K562 (cell line): ENCODE measurements around the gene FSTL3. TPM values are rescaled to one million over a fixed set of nuclear protein-coding genes. Genes with fewer than 3 reads are reported as not detected.
A peak's percentile ranks its signal among the peaks of the same experiment; 100 is the strongest.

ENCODE experiments used
- ATAC-seq: fragments of 200-7000 bp; cut with Tn5 transposase; 3 replicates; pipeline ENCODE4 v1.9.1; 2020; ENCODE audit warnings: moderate library complexity
- BruUV-seq: library from RNA; stranded (reverse); fragments of 400-500 nt; replicated peaks from 2 replicates; lab custom pipeline; 2021; lab: Mats Ljungman, UMichigan
- CTCF ChIA-PET: fragments of 300-600 bp; formaldehyde crosslinking; extraction: SDS; loops from one replicate; lab custom pipeline; 2021; ENCODE audit warnings: low intra/inter-chr PET ratio; lab: Yijun Ruan, JAX
- POLR2A ChIA-PET: fragments of 300-600, 350-650 bp; sonication (Branson Sonifier 250); formaldehyde crosslinking; extraction: SDS; loops from one replicate; lab custom pipeline; 2021; ENCODE audit warnings: antibody characterized with exemption, inconsistent platforms; lab: Yijun Ruan, JAX
- DNase-seq, 4 experiments: peaks; one replicate each; pipeline versions ENCODE4 v3.0.0 to v3.0.0-alpha.2; 2011 to 2018; ENCODE audit warnings: low spot score in 3 of 4, mixed read lengths in 3 of 4; ENCODE audit errors: extremely low read depth in 1 of 4
- FAIRE-seq: peaks from 2 replicates; lab custom pipeline; 2011; peaks lifted over from hg19 to GRCh38; lab: Jason Lieb, UNC
- H2AFZ ChIP-seq: 2 replicates; pipeline ENCODE4 v1.6.0; 2011; ENCODE audit warnings: low read depth, low read length, control low read depth, inconsistent platforms
- H3K27ac ChIP-seq: fragments of 200-600 bp; 3 replicates; pipeline ENCODE4 v1.8.0; 2011; ENCODE audit warnings: low read depth, mild to moderate bottlenecking, control low read depth, inconsistent platforms, low read length, moderate library complexity, mixed read lengths; ENCODE audit errors: extremely low read depth
- H3K27me3 ChIP-seq, 2 experiments: fragments of 300-600 bp in 1 of 2; 2 replicates in 1 of 2; 3 replicates in 1 of 2; pipeline versions ENCODE4 v1.6.0 to v1.8.0; 2011; ENCODE audit warnings: inconsistent platforms in 2 of 2, low read length in 2 of 2, mild to moderate bottlenecking in 1 of 2, mixed read lengths in 1 of 2, moderate library complexity in 1 of 2; ENCODE audit not compliant: control insufficient read depth in 2 of 2, insufficient read depth in 2 of 2
- H3K36me3 ChIP-seq: fragments of 300-600 bp; 3 replicates; pipeline ENCODE4 v1.8.0; 2011; ENCODE audit warnings: mild to moderate bottlenecking, low read length, inconsistent platforms; ENCODE audit not compliant: control insufficient read depth, insufficient read depth
- H3K4me1 ChIP-seq, 2 experiments: fragments of 200-600 bp in 1 of 2; replicated peaks in 1 of 2; 2 replicates in 1 of 2; 3 replicates in 1 of 2; pipeline versions ENCODE4 v1.5.1 to v1.8.0; 2011; ENCODE audit warnings: inconsistent platforms in 2 of 2, low read length in 2 of 2, mild to moderate bottlenecking in 1 of 2, mixed read lengths in 1 of 2, moderate library complexity in 1 of 2; ENCODE audit not compliant: control insufficient read depth in 2 of 2, insufficient read depth in 2 of 2
- H3K4me2 ChIP-seq: 2 replicates; pipeline ENCODE4 v1.6.1; 2011; ENCODE audit warnings: low read length, control low read depth, inconsistent platforms, mixed read lengths; ENCODE audit not compliant: insufficient read depth
- H3K4me3 ChIP-seq: fragments of 200-600 bp; sonication (generic), shearing (Covaris generic); 2 replicates; pipeline ENCODE4 v1.5.1; 2016; ENCODE audit warnings: control low read depth, inconsistent platforms
- H3K79me2 ChIP-seq: fragments of 200-600 bp; 3 replicates; pipeline ENCODE4 v1.8.0; 2011; ENCODE audit warnings: low read length, inconsistent platforms; ENCODE audit not compliant: control insufficient read depth, insufficient read depth
- H3K9ac ChIP-seq, 2 experiments: 2 replicates each; pipeline versions ENCODE4 v1.6.0 to v1.6.1; 2011; ENCODE audit warnings: low read depth in 2 of 2, low read length in 2 of 2, control low read depth in 1 of 2, inconsistent platforms in 1 of 2, mild to moderate bottlenecking in 1 of 2, mixed read lengths in 1 of 2; ENCODE audit not compliant: insufficient read depth in 1 of 2
- H3K9me1 ChIP-seq: one replicate; pipeline ENCODE4 v1.6.0; 2011; ENCODE audit warnings: inconsistent platforms, mild to moderate bottlenecking, low read length, moderate library complexity; ENCODE audit not compliant: control insufficient read depth, insufficient read depth
- H3K9me3 ChIP-seq: replicated peaks from 2 replicates; pipeline ENCODE4 v1.5.1; 2011; ENCODE audit warnings: low read depth, low read length, inconsistent platforms; ENCODE audit not compliant: control insufficient read depth, insufficient read depth
- H4K20me1 ChIP-seq: replicated peaks from 2 replicates; pipeline ENCODE4 v1.6.1; 2011; ENCODE audit warnings: low read length, inconsistent platforms, mixed read lengths; ENCODE audit not compliant: control insufficient read depth, insufficient read depth
- JUND ChIP-seq, 2 experiments: IDR thresholded peaks; 2 replicates in 1 of 2; 3 replicates in 1 of 2; pipeline ENCODE4 v1.6.1; 2011; ENCODE audit warnings: borderline replicate concordance in 2 of 2, low read depth in 2 of 2, low read length in 2 of 2, improper control_type of control experiment in 1 of 2, missing biosample characterization in 1 of 2, missing genetic modification characterization in 1 of 2, missing genetic modification reagents in 1 of 2
- MAFF ChIP-seq: IDR thresholded peaks from 2 replicates; pipeline ENCODE4 v1.6.1; 2012; ENCODE audit warnings: low read length, improper control_type of control experiment
- POLR2G ChIP-seq: fragments of 200-400 bp; formaldehyde crosslinking; IDR thresholded peaks from 2 replicates; pipeline ENCODE4 v1.6.1; 2017; ENCODE audit warnings: low read depth, mild to moderate bottlenecking, antibody characterized with exemption, low read length, moderate library complexity
- TAF7 ChIP-seq: fragments of 450-650 bp; IDR thresholded peaks from 2 replicates; pipeline ENCODE4 v1.6.1; 2016; ENCODE audit warnings: missing genetic modification characterization, missing compliant biosample characterization
- WGBS: fragments of 100-300 bp; shearing (Covaris generic); methylation state at CpG from one replicate; pipeline ENCODE4 v1.1.6; 2016; ENCODE audit warnings: low coverage, mixed read lengths; ENCODE audit not compliant: insufficient coverage; ENCODE audit errors: missing lambda C conversion rate; 5-methylcytosine and 5-hydroxymethylcytosine counted together
- in situ Hi-C: fragments of 300-500 bp; cut with MboI; formaldehyde crosslinking; loops from 4 replicates; pipeline ENCODE4 v1.15.0; 2018; ENCODE audit warnings: inconsistent platforms, mixed read lengths
- intact Hi-C: fragments of 100-400 bp; cut with micrococcal nuclease; formaldehyde crosslinking; loops from 2 replicates; pipeline ENCODE4 v1.14.2; 2022
- polyA plus RNA-seq, 8 experiments: library from polyadenylated mRNA; depleted of rRNA in 4 of 8; stranded (reverse) in 5 of 8; unstranded in 3 of 8; fragments of >200 nt; fragmentation: Nextera tagmentation in 2 of 8; fragmentation: Illumina TruSeq in 1 of 8; extraction: Ambion mirVana in 2 of 8; extraction: Trizol in 1 of 8; gene quantifications; 2 replicates each; pipeline versions ENCODE4 v1.2.1 to v1.2.3, GENCODE V29; 2011 to 2014; ENCODE audit warnings: inconsistent platforms in 1 of 8, missing spikeins in 1 of 8
- total RNA-seq, 7 experiments: library from RNA; depleted of rRNA in 6 of 7; stranded (reverse); fragments of >200 nt in 6 of 7; fragmentation: Illumina TruSeq in 2 of 7; extraction: Trizol in 2 of 7; gene quantifications; 2 replicates each; pipeline versions ENCODE4 v1.2.1 to v1.2.3, GENCODE V29; 2011 to 2021; ENCODE audit warnings: low replicate concordance in 1 of 7
- TF ChIP-seq, protein P1 (sequence below): fragments of 450-650 bp; IDR thresholded peaks from 2 replicates; pipeline ENCODE4 v1.6.1; 2016; ENCODE audit warnings: low read depth, mild to moderate bottlenecking, moderate library complexity

The FSTL3 gene
- total and polyA plus RNA-seq, 9 of the 15 experiments (the other 6 are each of a cell fraction or from before 2014, with no cell fraction given) = 0.35 to 6.8 (median 4.2) TPM; not detected in 1

DNA sequence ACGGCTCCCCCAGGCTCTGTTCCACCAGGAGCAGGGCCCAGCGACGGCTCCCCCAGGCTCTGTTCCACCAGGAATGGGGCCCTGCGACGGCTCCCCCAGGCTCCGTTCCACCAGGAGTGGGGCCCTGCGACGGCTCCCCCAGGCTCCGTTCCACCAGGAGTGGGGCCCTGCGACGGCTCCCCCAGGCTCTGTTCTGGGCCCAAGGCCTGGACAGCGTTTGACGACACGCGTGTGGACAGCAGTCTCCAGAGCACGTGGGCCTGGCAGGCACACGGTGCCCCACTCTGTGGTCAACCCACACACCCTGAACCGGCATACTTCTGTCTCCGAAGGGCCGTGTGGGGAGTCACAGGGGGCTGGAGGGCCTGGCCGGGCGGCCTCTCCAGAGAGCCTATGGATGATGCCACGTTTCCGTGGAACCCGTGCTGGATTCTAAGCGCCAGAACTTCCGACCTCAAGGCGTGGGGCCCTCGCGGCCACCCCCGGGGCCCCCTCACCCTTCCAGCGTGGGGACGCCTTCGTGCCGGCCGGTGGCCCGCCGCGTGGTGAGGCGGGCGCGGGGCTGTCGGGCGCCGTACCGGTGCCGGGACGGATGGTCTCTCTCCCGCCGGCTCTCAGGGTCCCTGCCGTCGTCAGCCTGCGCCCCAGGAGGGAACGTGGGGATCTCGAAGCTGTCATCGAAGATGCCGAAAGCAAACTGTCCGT, 24.9 kb upstream of the FSTL3 start:
- Histone ChIP-seq H3K4me3 (no peak overlapping the region), H3K27me3 (no peaks in the 10 kb centered on the region), H3K4me1 (peaks cover 0 to 29% of the 10 kb centered on the region in 2 experiments; a peak in 2 of 5 replicates), H3K27ac (no peak overlapping the region), H3K79me2 (peaks cover 41% of the 10 kb centered on the region), H3K9me3 (no peaks in the 10 kb centered on the region), H3K9me1 (no peaks in the 10 kb centered on the region), H2AFZ (no peak overlapping the region), H4K20me1 (peaks cover 15% of the 10 kb centered on the region), H3K4me2 (no peak overlapping the region), H3K9ac (no peak overlapping the region), H3K36me3 (peaks cover 90% of the 10 kb centered on the region; the same call in 2 of the 3 replicates)
- in situ Hi-C loops = no loop called here
- no TSS peak for BruUV-seq
- WGBS = 98% methylated on average over 21 of the region's 58 CpGs
- ATAC-seq = no peak
- peak in 1 of 4 experiments; percentile 16 for DNase-seq
- POLR2A ChIA-PET = no interaction called here
- TF ChIP-seq MAFF (no peak), TAF7 (no peak), JUND (IDR thresholded peaks at IDR 0.05; ENCODE audit: borderline replicate concordance, low read depth, low read length) (no peak), JUND (tag; IDR thresholded peaks at IDR 0.05; ENCODE audit: borderline replicate concordance, low read depth, low read length) (no peak), POLR2G (peak; percentile 44; the same call in 1 of the 2 replicates)
- TF ChIP-seq, protein P1, sequence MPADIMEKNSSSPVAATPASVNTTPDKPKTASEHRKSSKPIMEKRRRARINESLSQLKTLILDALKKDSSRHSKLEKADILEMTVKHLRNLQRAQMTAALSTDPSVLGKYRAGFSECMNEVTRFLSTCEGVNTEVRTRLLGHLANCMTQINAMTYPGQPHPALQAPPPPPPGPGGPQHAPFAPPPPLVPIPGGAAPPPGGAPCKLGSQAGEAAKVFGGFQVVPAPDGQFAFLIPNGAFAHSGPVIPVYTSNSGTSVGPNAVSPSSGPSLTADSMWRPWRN = no peak
- CTCF ChIA-PET = no interaction called here
- FAIRE-seq = no peak
- intact Hi-C loops = no loop called here
